Mesodermal cell (in vitro differentiated cells): ENCODE results near the gene MBD3L2B.

ENCODE experiments used
- H3K27ac ChIP-seq: 2 replicates; pipeline ENCODE4 v1.7.0; 2013; ENCODE audit warnings: mild to moderate bottlenecking, low read depth, low read length, moderate library complexity; ENCODE audit not compliant: severe bottlenecking
- H3K36me3 ChIP-seq: 2 replicates; pipeline ENCODE4 v1.7.1; 2013; ENCODE audit warnings: mild to moderate bottlenecking, low read length, moderate library complexity; ENCODE audit not compliant: control insufficient read depth, insufficient read depth
- H3K4me1 ChIP-seq: one replicate; pipeline ENCODE4 v1.7.1; 2013; ENCODE audit warnings: mild to moderate bottlenecking, low read length; ENCODE audit not compliant: insufficient read depth, control insufficient read depth, poor library complexity, severe bottlenecking
- H3K4me3 ChIP-seq: 2 replicates; pipeline ENCODE4 v1.7.0; 2013; ENCODE audit warnings: low read length, control low read depth, mild to moderate bottlenecking; ENCODE audit not compliant: insufficient read depth, poor library complexity, severe bottlenecking; ENCODE audit errors: extremely low read depth
- H3K9me3 ChIP-seq: 2 replicates; pipeline ENCODE4 v1.7.1; 2013; ENCODE audit warnings: mild to moderate bottlenecking, low read length, moderate library complexity; ENCODE audit not compliant: control insufficient read depth
- WGBS, 2 experiments: methylation state at CpG; one replicate each; pipeline ENCODE4 v1.1.5; 2013; ENCODE audit warnings: missing lambda C conversion rate in 2 of 2; ENCODE audit not compliant: insufficient coverage in 2 of 2; 5-methylcytosine and 5-hydroxymethylcytosine counted together

Gene MBD3L2B

DNA sequence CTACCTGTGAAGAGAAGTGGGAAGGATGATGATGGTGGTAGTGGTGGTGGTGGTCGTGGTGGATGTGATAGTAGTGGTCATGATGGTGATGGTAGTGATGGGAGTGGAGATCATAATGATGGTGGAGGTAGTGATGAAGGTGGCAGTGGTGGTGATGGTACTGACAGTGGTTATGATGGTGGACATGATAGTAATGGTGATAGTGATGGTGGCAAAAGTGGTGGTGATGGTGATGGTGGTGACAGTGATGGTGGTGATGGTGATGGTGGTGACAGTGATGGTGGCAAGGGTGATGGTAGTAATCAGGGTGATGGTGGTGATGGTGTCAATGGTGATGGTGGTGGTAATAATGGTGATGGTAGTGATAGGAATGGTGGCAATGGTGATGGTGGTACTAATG lies 26.2 kb downstream of the MBD3L2B start:
- Histone ChIP-seq H3K36me3 (no peaks in the 10 kb centered on the region), H3K4me3 (no peak overlapping the region), H3K4me1 (no peaks in the 10 kb centered on the region), H3K9me3 (peaks cover 63% of the 10 kb centered on the region), H3K27ac (no peak overlapping the region)
- WGBS, 2 experiments, result 13 to 36% methylated on average over 1 of the region's 1 CpG

DNA sequence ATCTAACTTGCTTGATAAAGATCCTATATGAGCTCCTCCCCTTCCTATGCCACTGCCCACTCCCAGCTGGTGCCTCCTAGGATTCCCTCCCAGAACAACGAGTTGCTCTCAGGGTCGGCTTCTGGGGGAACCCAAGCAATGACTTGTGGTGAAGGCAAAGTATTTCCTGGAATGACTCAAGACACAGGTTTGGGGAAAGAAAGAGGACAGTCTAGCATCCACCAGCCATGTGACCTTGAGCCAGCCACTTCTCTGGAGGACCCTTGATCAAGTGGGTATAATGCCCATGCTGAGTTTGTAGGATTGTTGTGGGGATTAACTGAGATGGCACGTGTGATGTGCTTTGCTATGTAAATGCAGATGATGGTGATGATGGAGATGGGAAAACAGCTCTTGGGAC lies 33.0 kb downstream of the MBD3L2B start:
- no peak overlapping the region for H3K27ac ChIP-seq
- 63 to 87% methylated on average over 2 of the region's 3 CpGs for WGBS, 2 experiments
- H3K4me3 ChIP-seq, result no peak overlapping the region
- H3K36me3 ChIP-seq, result no peaks in the 10 kb centered on the region
- peaks cover 48% of the 10 kb centered on the region for H3K9me3 ChIP-seq
- H3K4me1 ChIP-seq, result no peaks in the 10 kb centered on the region

DNA sequence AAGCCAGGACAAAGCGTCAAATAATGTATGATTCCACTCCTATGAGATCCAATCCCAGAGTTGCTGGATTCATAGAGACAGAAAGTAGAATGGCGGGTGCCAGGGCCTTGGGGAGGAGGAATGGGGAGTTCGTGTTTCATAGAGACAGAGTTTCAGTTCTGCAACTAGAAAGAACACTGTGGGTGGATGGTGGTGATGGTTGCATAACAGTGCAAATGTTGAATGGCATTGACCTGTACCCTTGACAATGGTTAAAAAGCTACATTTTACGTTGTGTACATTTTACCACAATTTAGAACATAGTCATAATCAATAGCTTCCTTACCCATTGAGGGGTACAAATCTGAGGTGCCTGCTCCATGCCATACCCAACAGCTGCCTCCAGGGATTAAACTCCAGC lies 33.4 kb downstream of the MBD3L2B start:
- no peak overlapping the region for H3K27ac ChIP-seq
- peaks cover 50% of the 10 kb centered on the region for H3K9me3 ChIP-seq
- no peaks in the 10 kb centered on the region for H3K36me3 ChIP-seq
- no peaks in the 10 kb centered on the region for H3K4me1 ChIP-seq
- WGBS, 2 experiments, result 31 to 60% methylated on average over 1 to 3 of the region's 4 CpGs
- H3K4me3 ChIP-seq, result no peak overlapping the region

DNA sequence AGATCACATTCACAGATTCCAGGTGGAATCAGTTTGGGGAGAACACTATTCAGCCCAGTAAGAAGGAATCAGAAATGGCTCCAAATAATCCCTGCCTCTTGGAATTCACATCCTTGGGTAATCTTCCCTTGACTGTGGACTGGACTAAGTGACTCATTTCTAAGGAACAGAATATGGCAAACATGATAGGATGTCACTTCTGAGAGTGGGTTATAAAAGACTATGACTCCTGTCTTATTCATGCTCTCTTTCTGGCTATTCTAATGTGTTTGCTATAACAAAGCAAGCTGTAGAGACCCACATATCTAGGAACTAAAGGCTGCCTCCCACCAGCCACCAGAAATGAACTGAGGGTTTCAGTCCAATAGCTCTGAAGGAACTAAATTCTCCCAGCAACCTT lies 37.8 kb downstream of the MBD3L2B start:
- Histone ChIP-seq H3K4me3 (no peak overlapping the region), H3K27ac (no peak overlapping the region), H3K9me3 (peaks cover 43% of the 10 kb centered on the region), H3K36me3 (no peaks in the 10 kb centered on the region), H3K4me1 (no peaks in the 10 kb centered on the region)

DNA sequence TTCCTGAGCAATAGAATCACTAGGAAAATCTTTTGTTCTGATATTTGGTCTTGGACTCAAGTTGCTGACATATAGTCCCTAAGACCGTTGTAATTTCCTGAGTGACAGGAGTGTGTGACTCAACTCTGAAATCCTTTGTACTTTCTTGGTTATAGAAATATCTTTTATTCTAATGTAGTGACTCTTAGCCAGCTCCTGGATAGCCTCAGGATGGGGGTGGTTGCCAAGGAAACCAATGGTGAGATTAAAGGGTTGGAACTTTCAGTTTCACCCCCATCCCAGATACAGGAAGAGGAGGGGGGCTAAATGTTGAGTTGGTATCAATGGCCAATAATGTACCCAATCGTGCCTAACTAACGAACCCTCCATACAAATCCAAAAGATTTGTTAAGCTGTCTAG lies 41.8 kb downstream of the MBD3L2B start:
- H3K27ac ChIP-seq, result no peak overlapping the region
- WGBS, 2 experiments, result 80 to 83% methylated on average over 1 of the region's 3 CpGs
- peaks cover 50% of the 10 kb centered on the region for H3K9me3 ChIP-seq

DNA sequence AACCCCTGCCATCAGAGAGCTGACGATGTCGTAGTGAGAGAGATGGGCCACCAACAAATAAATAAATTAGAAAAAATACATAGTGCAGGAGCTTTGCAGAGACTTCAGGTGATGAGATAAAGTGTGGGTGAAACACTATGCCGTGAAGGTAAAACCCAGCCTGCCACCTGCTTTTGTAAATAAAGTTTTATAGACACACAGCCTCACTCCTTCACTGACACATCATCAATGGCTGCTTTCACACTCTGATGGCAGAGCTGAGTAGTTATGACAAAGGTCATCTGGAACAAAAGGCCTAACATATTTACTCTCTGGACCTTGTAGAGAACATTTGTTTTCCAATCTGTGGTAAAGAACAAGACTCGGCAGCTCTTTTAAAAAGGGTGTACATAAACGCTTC lies 45.0 kb downstream of the MBD3L2B start:
- Histone ChIP-seq H3K4me3 (no peak overlapping the region), H3K36me3 (no peaks in the 10 kb centered on the region), H3K27ac (no peak overlapping the region), H3K4me1 (no peaks in the 10 kb centered on the region), H3K9me3 (peaks cover 47% of the 10 kb centered on the region)
- 70 to 85% methylated on average over 2 to 3 of the region's 5 CpGs for WGBS, 2 experiments

More for the DNA sequence above, 41.8 kb downstream of the MBD3L2B start:
- Histone ChIP-seq H3K36me3 (no peaks in the 10 kb centered on the region), H3K4me1 (no peaks in the 10 kb centered on the region), H3K4me3 (no peak overlapping the region)

DNA sequence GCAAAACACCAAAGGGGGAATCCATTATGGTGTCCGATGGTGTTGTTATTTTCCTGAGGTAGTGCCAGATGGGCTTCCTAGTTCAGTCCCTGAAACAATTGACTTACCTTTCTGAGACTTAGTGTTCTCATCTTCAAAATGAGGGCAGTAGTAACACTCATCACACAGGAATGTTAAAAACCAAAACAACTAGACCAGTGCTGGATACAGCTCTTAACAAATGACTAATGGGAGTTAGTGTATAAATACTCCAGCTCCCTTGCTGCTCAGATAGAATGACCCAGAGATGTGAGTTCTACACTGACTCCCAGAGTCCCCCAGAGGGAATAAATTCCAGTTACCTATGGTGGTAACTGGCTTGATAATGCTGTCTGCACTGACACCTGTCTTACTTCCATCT lies 49.9 kb downstream of the MBD3L2B start:
- no CpG with 5 or more reads among the region's 1 CpG for WGBS, 2 experiments
- peaks cover 50% of the 10 kb centered on the region for H3K9me3 ChIP-seq
- no peaks in the 10 kb centered on the region for H3K4me1 ChIP-seq
- no peak overlapping the region for H3K27ac ChIP-seq
- no peaks in the 10 kb centered on the region for H3K36me3 ChIP-seq
- no peak overlapping the region for H3K4me3 ChIP-seq

DNA sequence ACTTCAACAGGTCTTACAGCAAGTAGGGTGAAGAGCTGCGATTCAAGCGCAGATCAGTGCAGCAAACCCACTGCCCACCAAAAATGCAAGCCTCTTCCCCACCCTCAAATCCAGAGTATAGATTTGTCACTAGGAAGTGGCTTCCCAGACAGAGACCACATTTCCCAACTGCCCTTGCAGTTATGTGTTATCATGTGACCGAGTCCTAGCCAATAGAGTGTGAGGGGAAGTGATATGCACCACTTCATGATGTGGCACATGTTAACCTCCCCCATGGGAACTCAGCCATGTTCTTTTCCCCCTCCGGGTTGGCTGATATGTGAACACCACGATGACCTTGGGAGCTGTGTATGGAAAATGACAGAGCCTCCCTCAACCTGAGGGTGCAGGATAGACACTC lies 50.8 kb downstream of the MBD3L2B start:
- Histone ChIP-seq H3K4me3 (no peak overlapping the region), H3K4me1 (no peaks in the 10 kb centered on the region), H3K9me3 (peaks cover 42% of the 10 kb centered on the region), H3K27ac (no peak overlapping the region), H3K36me3 (no peaks in the 10 kb centered on the region)
- 46 to 100% methylated on average over 2 of the region's 5 CpGs for WGBS, 2 experiments

DNA sequence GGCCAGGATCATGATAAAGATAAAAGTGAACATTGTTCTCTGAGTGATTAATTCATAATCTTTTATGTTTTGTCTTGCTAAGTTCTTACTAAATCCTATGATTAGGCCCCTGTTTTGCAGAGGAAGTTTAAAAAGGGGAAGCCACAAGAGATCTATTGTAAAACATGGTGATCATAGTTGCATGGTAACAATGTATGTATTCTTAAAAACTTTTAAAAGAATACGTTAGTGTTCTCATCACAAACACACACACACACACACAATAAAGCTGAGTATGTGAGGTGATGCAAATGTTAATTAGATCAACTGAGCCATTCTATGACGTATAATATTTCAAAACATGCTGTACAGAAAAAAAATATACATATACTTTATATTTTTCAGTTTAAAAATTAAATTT lies 51.2 kb downstream of the MBD3L2B start:
- H3K9me3 ChIP-seq, result peaks cover 41% of the 10 kb centered on the region
- no peaks in the 10 kb centered on the region for H3K4me1 ChIP-seq
- H3K36me3 ChIP-seq, result no peaks in the 10 kb centered on the region
- no peak overlapping the region for H3K27ac ChIP-seq
- no peak overlapping the region for H3K4me3 ChIP-seq
- no CpG with 5 or more reads among the region's 2 CpGs for WGBS, 2 experiments

DNA sequence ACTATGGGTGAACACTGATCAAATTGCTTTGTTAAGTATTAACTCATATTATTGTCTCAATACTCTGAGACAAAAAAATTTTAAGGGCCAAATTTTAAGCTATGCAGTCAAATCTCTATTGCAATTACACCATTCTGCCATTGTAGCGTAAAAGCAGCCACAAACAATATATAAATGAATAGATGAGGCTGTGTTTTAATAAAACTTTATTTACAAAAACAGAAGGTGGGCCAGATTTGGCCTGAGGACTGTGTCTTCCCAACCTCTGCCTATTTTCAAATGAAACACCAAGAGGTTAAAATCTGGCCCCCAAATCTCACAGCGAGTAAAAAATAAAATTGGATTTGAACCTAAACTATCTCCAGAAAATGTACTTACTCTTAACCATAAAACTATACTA lies 51.7 kb downstream of the MBD3L2B start:
- Histone ChIP-seq H3K4me3 (no peak overlapping the region), H3K36me3 (no peaks in the 10 kb centered on the region), H3K4me1 (no peaks in the 10 kb centered on the region), H3K27ac (no peak overlapping the region), H3K9me3 (peaks cover 38% of the 10 kb centered on the region)
- no CpG with 5 or more reads among the region's 2 CpGs for WGBS, 2 experiments
